Measurements from ENCODE around the gene HPS6.
A peak's percentile ranks its signal among the peaks of the same experiment; 100 is the strongest.
"Not testable (repeated sequence)": the region's sequence is repeated elsewhere in the genome, so short reads cannot be mapped to it uniquely, and the experiment has no call there.

HPS6 gene

GRCh38 chr10:102064868-102065560, at the start of gene HPS6:
Gene HPS6, plus strand, starts transcription at chr10:102065349. Its CDS starts 126 bp downstream, at chr10:102065475.
- DNase-seq (ENCODE audit: low read depth), result peak; percentile 89
- H3K4me3 ChIP-seq (replicated peaks; ENCODE audit: low read depth, low read length), result peak within 1 kb of the TSS; percentile 73
- no peak for TF ChIP-seq CTCF (IDR thresholded peaks at IDR 0.05; ENCODE audit: low read length, missing control alignments)

DNA sequence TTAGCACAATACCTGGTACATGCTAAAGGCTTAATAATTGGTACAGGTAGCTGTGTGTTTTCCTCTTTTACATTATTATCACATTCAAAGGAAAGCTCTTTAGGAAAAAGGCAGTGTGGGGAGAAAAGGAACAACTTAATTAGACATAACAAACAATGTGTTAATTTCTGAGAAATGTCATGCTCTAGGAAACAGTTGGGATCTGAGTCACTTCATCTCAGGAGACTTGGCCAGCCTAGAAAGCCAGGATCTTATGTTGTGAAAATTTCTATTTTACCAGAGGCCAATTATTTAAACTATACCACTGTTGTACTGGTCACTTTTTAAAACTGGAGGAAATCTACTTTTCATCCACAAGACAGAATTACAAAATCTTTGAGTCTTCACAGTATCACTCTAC, 48.7 kb upstream of the HPS6 start:
- H3K4me3 ChIP-seq (replicated peaks; ENCODE audit: low read depth, low read length), result no peak overlapping the region
- no peak for TF ChIP-seq CTCF (IDR thresholded peaks at IDR 0.05; ENCODE audit: low read length, missing control alignments)
- DNase-seq (ENCODE audit: low read depth), result no peak

DNA sequence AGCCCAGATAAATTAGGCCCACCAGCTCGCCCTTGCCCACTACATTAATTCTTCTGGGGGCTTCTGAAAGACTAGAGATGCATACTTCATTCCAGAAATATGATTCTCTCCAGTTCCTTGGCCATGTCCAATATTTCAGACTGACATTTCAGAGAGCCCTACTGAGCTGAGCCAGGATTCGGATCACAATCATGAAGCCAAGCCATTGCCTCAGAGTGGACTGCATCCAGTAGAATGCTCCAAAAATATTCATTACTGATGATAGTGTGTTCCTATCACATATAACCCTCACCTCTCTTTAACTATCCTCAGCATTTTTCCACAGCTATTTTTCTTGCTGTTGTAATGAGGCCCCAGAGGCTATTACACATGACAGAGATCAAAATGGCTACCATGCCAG, 47.9 kb upstream of the HPS6 start:
- DNase-seq (ENCODE audit: low read depth), result no peak
- TF ChIP-seq CTCF (IDR thresholded peaks at IDR 0.05; ENCODE audit: low read length, missing control alignments), result no peak
- H3K4me3 ChIP-seq (replicated peaks; ENCODE audit: low read depth, low read length), result no peak overlapping the region

DNA sequence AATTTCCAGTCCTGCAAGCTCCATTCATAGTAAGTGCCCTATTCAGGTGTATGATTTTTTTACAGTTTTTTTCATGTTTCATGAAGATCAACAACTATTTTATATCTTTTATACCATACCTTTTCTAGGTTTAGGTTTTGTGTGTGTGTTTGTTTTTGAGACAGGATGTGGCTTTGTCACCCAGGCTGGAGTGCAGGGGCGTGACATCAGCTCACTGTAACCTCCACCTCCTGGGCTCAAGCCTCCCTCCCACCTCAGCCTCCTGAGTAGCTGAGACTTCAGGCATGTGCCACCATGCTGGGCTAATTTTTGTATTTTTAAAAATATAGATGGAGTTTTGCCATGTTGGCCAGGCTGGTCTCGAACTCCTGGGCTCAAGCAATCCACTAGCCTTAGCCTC, 44.2 kb upstream of the HPS6 start:
- H3K4me3 ChIP-seq (replicated peaks; ENCODE audit: low read depth, low read length), result no peak overlapping the region
- DNase-seq (ENCODE audit: low read depth), result no peak
- no peak for TF ChIP-seq CTCF (IDR thresholded peaks at IDR 0.05; ENCODE audit: low read length, missing control alignments)

GRCh38 chr10:102024799-102025198, 40.4 kb upstream of the HPS6 start:
- DNase-seq (ENCODE audit: low read depth), result no peak
- H3K4me3 ChIP-seq (replicated peaks; ENCODE audit: low read depth, low read length), result no peak overlapping the region
- TF ChIP-seq CTCF (IDR thresholded peaks at IDR 0.05; ENCODE audit: low read length, missing control alignments), result no peak

DNA sequence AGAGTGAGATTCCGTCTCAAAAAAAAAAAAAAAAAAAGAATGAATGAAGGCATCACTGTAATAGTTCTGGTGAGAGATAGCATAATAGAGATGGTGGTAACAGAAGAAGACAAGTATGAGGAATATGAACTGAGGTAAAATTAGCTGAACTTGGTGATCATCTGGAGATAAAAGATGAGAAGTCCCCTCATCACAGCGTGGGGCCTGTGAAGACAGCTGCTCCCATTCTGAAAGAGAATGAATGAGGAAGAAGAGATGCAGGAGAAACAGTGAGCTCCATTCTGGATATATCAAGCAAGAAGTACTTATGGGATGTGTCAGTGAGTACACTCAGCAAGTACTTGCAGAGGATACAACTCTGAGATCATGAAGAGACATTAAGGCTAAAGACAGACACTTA, 37.9 kb upstream of the HPS6 start:
- H3K4me3 ChIP-seq (replicated peaks; ENCODE audit: low read depth, low read length), result no peak overlapping the region
- TF ChIP-seq CTCF (IDR thresholded peaks at IDR 0.05; ENCODE audit: low read length, missing control alignments), result no peak
- no peak for DNase-seq (ENCODE audit: low read depth)

GRCh38 chr10:102033787-102034186, 31.4 kb upstream of the HPS6 start:
- no peak for TF ChIP-seq CTCF (IDR thresholded peaks at IDR 0.05; ENCODE audit: low read length, missing control alignments)
- H3K4me3 ChIP-seq (replicated peaks; ENCODE audit: low read depth, low read length), result no peak overlapping the region
- DNase-seq (ENCODE audit: low read depth), result no peak

- not testable (repeated sequence) for H3K4me3 ChIP-seq (replicated peaks; ENCODE audit: low read depth, low read length); DNase-seq (ENCODE audit: low read depth)
These were observed 29.3 kb upstream of the HPS6 start for GRCh38 chr10:102035807-102036206.

All from fibroblast of pulmonary artery (primary cell).